PFSK-1 (cell line): ENCODE measurements around the gene COL9A3.
A peak's percentile ranks its signal among the peaks of the same experiment; 100 is the strongest.

Source experiments
- FOXP2 ChIP-seq: optimal IDR thresholded peaks from 2 replicates; pipeline ENCODE3; 2011; ENCODE audit warnings: borderline replicate concordance, control low read depth, inconsistent platforms; ENCODE audit not compliant: insufficient read depth; ENCODE audit errors: extremely low read length, extremely low read depth
- POLR2AphosphoS5 ChIP-seq: IDR thresholded peaks from 2 replicates; pipeline ENCODE4 v1.6.1; 2012; ENCODE audit warnings: low read depth, mild to moderate bottlenecking, control low read depth, low read length, moderate library complexity
- SIN3A ChIP-seq: IDR thresholded peaks from 2 replicates; pipeline ENCODE4 v1.6.1; 2012; ENCODE audit warnings: mild to moderate bottlenecking, low read length, moderate library complexity, borderline replicate concordance; ENCODE audit not compliant: insufficient read depth
- TAF1 ChIP-seq: IDR thresholded peaks from 2 replicates; pipeline ENCODE4 v1.6.1; 2012; ENCODE audit warnings: low read length, control low read depth, borderline replicate concordance; ENCODE audit not compliant: insufficient read depth
- TF ChIP-seq, protein P1 (sequence below), 2 experiments: IDR thresholded peaks; 2 replicates each; pipeline versions ENCODE4 v1.6.1 to v1.8.0; 2011 to 2012; ENCODE audit warnings: low read depth in 2 of 2, low read length in 2 of 2, control low read depth in 1 of 2, inconsistent platforms in 1 of 2, mild to moderate bottlenecking in 1 of 2, moderate library complexity in 1 of 2; ENCODE audit not compliant: insufficient read depth in 1 of 2

The COL9A3 gene

GRCh38 chr20:62876902-62877816 lies 60.3 kb downstream of the COL9A3 start:
- no peak for TF ChIP-seq TAF1
- TF ChIP-seq, protein P1, sequence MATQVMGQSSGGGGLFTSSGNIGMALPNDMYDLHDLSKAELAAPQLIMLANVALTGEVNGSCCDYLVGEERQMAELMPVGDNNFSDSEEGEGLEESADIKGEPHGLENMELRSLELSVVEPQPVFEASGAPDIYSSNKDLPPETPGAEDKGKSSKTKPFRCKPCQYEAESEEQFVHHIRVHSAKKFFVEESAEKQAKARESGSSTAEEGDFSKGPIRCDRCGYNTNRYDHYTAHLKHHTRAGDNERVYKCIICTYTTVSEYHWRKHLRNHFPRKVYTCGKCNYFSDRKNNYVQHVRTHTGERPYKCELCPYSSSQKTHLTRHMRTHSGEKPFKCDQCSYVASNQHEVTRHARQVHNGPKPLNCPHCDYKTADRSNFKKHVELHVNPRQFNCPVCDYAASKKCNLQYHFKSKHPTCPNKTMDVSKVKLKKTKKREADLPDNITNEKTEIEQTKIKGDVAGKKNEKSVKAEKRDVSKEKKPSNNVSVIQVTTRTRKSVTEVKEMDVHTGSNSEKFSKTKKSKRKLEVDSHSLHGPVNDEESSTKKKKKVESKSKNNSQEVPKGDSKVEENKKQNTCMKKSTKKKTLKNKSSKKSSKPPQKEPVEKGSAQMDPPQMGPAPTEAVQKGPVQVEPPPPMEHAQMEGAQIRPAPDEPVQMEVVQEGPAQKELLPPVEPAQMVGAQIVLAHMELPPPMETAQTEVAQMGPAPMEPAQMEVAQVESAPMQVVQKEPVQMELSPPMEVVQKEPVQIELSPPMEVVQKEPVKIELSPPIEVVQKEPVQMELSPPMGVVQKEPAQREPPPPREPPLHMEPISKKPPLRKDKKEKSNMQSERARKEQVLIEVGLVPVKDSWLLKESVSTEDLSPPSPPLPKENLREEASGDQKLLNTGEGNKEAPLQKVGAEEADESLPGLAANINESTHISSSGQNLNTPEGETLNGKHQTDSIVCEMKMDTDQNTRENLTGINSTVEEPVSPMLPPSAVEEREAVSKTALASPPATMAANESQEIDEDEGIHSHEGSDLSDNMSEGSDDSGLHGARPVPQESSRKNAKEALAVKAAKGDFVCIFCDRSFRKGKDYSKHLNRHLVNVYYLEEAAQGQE (IDR thresholded peaks at IDR 0.05; ENCODE audit: insufficient read depth in 1 of 2, low read depth in 2 of 2, low read length in 2 of 2), result no peak
- peak; percentile 45 for TF ChIP-seq FOXP2
- no peak for TF ChIP-seq POLR2AphosphoS5
- TF ChIP-seq SIN3A, result no peak

- TF ChIP-seq FOXP2, result no peak
- no peak for TF ChIP-seq SIN3A
- TF ChIP-seq POLR2AphosphoS5, result no peak
- no peak for TF ChIP-seq TAF1
- TF ChIP-seq, protein P1 (IDR thresholded peaks at IDR 0.05; ENCODE audit: insufficient read depth in 1 of 2, low read depth in 2 of 2, low read length in 2 of 2), result no peak
Measured at GRCh38 chr20:62878244-62879038, 61.6 kb downstream of the COL9A3 start.

GRCh38 chr20:62879275-62880146 lies 62.7 kb downstream of the COL9A3 start:
- TF ChIP-seq TAF1 (no peak), FOXP2 (no peak), POLR2AphosphoS5 (no peak), SIN3A (no peak)
- TF ChIP-seq, protein P1 (IDR thresholded peaks at IDR 0.05; ENCODE audit: insufficient read depth in 1 of 2, low read depth in 2 of 2, low read length in 2 of 2), result no peak

DNA sequence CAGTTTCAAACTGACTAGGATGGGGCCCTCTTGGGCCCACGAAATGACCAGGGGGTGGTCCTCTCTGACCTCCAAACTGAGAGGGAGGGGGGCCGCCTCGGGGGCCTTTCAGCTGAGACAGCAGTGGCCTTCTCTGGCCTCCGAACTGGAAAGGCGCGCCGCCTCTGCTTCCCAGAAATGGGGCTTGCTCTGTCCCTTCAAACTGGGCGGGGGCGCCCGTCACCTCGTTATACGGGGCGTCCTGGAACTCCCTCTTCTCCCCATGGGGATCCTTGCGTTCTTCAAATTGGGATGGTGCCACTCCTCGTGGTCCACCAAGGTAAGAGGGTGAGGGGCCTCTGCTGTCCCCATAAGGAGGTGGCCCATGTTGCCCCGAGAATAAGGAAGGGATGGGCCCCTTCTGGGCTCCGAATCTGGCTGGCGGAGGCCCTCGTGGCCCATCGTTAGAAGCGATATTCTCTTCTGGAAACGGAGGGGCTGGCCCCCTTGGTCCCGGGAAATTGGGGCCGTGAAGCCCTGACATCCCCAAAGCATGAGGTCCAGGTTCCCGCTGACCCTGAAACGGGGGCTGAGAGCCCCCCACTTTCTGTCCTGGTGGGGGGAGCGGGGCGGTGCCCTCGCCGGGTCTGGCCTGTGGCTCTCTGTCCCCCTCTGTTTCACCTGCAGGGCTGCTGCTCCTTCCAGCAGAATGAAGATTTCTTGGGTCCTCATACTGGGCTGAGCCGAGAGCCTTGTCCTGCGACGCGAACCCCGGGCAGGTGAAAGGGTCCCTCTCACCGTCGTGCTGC lies 63.5 kb downstream of the COL9A3 start:
- TF ChIP-seq FOXP2 (no peak), SIN3A (no peak), TAF1 (no peak), POLR2AphosphoS5 (no peak)
- TF ChIP-seq, protein P1 (IDR thresholded peaks at IDR 0.05; ENCODE audit: insufficient read depth in 1 of 2, low read depth in 2 of 2, low read length in 2 of 2), result no peak
